Caki2 (cell line): ENCODE data around the gene MKLN1. TPM values are rescaled to one million over a fixed set of nuclear protein-coding genes. Genes with fewer than 3 reads are reported as not detected.
"Not testable (repeated sequence)": the region's sequence is repeated elsewhere in the genome, so short reads cannot be mapped to it uniquely, and the experiment has no call there.

Experiments used
- DNase-seq: peaks from one replicate; pipeline ENCODE4 v3.0.0-alpha.2; 2015; ENCODE audit warnings: low read depth
- in situ Hi-C: cut with HindIII; loops from 2 replicates; pipeline ENCODE4 v1.10.0; 2016; ENCODE audit warnings: low sequenced_read_pairs, low pct_unique_long_range_greater_than_20kb, mixed read lengths
- total RNA-seq: library from RNA; depleted of rRNA; stranded (reverse); fragments of >200 nt; shearing (Covaris generic); gene quantifications from 2 replicates; pipeline ENCODE4 v1.2.3, GENCODE V29; 2014; ENCODE audit warnings: low replicate concordance

Gene MKLN1
- total RNA-seq, 1 experiment from 2014 or later, result 21.5 TPM

GRCh38 chr7:131504157-131504899 is 176.7 kb downstream of the MKLN1 start:
- in situ Hi-C loops, result no loop called here
- DNase-seq, result no peak

DNA sequence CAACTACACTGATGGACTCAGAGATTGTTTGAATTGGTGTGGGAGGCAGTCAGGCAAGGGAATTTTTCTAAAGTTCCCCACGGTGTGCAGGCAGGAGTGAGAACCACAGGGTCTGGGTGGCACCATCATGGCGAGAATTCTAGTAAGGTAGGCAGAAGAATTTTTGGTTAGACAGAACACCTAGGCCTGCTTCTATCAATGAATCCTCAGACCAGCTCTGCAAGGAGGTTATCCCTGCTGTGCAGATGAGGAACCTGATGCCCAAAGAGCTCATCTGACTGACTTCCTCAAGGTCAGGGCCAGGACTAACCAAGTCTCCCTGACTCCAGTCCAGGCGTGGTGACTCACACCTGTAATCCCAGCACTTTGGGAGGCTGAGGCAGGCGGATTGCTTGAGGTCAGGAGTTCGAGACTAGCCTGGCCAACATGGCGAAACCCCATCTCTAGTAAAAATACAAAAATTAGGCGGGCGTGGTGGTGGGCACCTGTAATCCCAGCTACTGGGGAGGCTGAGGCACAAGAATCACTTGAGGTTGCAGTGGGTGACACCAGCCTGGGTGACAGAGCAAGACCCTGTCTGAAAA is 177.5 kb downstream of the MKLN1 start:
- DNase-seq, in situ Hi-C loops: not testable (repeated sequence)

- in situ Hi-C loops, result no loop called here
- DNase-seq, result no peak
Observed at GRCh38 chr7:131505636-131506557, 178.2 kb downstream of the MKLN1 start.

DNA sequence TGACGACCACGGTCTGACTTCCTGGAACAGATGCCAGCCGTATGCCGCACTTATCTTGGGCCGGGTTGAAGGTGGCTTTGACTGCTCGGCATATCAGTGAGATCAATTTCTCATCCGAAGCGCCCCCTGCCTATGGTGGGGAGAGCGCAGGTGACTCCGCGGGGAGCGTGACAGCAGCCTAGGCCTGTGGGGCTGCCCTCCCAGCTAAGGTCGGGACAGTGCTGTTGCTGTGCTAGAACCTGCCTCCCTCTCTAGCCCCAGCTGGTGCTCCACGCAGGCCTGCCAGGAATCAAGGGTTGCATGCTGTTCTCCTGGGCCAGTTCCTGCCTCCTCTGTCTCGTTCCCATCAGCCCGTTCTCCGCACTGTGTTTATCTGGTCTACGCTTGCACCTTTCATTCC is 178.9 kb downstream of the MKLN1 start:
- no peak for DNase-seq
- in situ Hi-C loops, result no loop called here

DNA sequence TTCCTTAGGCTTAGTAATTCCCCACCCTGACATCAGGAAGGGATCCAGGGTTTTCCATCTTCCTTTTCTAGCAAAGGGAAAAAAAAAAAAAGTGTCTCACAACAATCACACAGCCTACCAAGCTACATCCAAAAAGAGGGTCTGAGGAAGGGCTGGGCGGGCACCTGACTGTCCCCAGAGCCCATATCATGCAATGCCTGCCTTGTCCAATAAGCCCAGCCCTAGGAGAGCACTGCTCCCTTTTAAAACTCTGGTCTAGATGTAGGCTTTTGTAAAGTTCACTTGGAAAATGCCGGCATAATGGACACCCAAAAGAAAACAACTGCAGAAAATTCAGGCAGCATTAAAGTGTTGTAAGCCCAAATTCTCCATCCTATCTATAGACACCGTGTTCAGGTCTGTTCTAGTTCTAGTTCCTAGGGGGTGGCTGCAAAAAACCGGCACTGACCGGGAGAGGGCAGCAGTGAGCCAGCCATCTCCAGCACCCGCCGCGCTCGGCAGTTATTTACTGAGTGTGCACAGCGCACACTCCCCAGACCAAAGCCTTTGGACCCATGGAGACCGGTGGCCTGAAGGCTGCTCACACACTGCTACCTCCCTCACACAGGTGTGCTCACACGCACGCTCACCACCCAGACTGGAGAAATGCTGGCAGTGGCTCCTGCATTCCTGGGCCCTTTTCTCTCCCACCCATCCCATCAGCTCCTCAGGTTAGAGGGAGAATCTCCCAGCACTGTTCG is 180.1 kb downstream of the MKLN1 start:
- in situ Hi-C loops, result no loop called here
- DNase-seq, result peak; percentile 58

GRCh38 chr7:131508754-131509486 is 181.2 kb downstream of the MKLN1 start:
- in situ Hi-C loops, result no loop called here
- no peak for DNase-seq

DNA sequence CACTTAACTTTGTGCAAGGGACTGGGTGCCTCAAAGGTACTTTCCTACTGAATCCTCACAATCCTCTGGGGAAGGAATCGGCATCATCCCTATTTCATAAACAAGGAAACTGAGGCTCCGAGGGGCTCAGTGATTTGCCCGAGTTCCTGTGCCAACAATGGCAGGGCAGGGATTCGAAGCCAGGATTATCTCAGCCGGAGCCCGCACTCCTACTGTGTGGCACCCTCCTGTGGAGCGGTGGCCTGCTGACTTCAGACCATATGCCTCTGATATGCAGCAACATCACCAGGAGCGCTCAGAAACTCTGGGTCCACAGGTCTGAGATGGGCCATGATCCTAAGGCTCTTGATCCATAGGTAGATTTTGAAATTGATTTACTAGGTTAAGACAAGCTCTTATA is 182.1 kb downstream of the MKLN1 start:
- no peak for DNase-seq
- in situ Hi-C loops, result no loop called here

DNA sequence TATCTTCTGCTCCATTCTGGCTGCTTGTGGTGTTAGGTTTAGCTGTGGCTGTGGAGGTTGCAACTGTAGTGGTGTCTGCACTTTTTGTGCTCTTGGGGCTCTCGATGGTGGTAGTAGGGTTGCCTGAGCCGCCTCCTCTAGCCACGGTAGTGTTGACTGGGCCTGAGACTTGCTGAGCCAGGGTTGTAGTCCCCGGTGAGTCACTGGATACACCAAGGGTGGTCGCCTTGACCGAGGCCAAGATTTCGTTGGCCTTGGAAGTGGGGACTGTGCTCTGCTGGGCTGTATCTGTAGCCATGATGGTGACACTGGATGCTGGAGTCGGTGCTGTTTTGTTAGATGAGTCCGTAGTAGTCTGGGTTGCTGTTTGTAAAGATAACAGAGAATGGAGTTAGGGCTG is 183.4 kb downstream of the MKLN1 start:
- no peak for DNase-seq
- in situ Hi-C loops, result no loop called here

GRCh38 chr7:131511774-131512535 is 184.3 kb downstream of the MKLN1 start:
- in situ Hi-C loops, result no loop called here

GRCh38 chr7:131513245-131514061 is 185.8 kb downstream of the MKLN1 start:
- DNase-seq, result peak; percentile 73
- in situ Hi-C loops, result no loop called here

More at GRCh38 chr7:131511774-131512535, 184.3 kb downstream of the MKLN1 start:
- DNase-seq, result no peak

- DNase-seq, in situ Hi-C loops: not testable (repeated sequence)
Observed at GRCh38 chr7:131515471-131515870, 187.8 kb downstream of the MKLN1 start.

DNA sequence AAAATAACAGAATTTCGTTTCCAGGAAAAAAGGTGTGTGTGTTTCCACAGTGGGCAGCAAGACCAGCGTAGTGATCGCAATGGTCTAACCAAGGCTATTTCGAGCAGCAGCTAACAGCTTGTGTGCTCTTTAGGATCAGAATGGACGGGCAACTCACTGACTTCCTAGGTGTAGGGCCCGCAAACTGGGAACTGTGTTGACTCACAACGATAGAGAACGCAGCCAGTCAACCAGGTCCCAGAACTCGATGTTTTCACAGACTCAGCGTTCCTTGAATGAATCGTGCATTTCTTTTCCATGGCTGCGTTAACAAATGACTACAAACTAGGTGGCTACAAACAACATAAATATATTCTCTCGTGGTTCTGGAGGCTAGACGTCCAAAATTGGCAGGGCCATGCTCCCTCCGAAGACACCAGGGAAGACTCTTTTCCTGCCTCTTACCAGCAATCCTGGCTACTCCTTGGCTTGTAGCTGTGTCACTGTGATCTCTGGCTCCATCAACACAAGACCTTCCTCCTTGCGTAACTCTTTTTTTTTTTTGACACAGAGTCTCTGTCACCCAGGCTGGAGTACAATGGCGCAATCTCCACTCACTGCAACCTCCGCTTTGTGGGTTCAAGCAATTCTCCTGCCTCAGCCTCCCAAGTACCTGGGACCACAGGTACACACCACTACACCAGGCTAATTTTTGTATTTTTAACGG is 189.7 kb downstream of the MKLN1 start:
- no peak for DNase-seq
- in situ Hi-C loops, result no loop called here

- no peak for DNase-seq
- in situ Hi-C loops, result no loop called here
Observed at GRCh38 chr7:131518626-131519025, 190.9 kb downstream of the MKLN1 start.

DNA sequence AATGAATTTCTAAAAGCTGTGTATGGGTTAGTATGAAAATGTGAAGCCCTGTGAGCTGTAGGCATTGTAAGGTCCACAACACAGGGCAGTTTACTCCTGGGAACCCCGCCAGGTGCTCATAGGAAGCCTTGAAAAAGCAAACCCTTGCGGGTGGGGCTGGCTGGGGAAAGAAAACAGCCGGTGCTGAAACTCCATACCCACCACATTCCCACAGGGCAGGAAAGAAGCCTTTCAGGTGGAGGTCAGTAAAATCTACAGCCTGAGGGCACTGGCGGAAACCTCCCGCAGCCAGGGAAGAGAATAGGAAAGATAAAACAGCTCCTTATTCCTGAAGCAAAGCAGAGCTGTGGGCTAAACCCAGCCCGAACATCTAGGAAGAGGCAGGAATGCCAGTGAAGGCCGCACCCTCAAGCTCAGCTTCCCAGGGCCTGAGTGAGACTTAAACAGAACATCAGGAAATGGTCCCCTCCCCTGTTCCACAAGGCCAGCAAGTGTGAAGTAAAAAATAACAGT is 194.0 kb downstream of the MKLN1 start:
- DNase-seq, result no peak

GRCh38 chr7:131522325-131522930 is 194.8 kb downstream of the MKLN1 start:
- no peak for DNase-seq
- in situ Hi-C loops, result no loop called here

More for the DNA sequence above, 194.0 kb downstream of the MKLN1 start:
- in situ Hi-C loops, result no loop called here
